Heart left ventricle (tissue), 13 donors: ENCODE data around the gene PLEKHD1.

ENCODE experiments used
- POLR2A ChIP-seq, 2 donors: fragments of 450-650 bp; IDR thresholded peaks; one replicate each; pipeline ENCODE4 v1.6.1; 2017; ENCODE audit warnings: antibody characterized with exemption in 2 of 2, mild to moderate bottlenecking in 2 of 2, moderate library complexity in 2 of 2
- TF ChIP-seq, protein P1 (sequence below), 12 donors: fragments of 200-600 bp; sonication (generic) in 4 of 12; IDR thresholded peaks; one replicate each; pipeline versions ENCODE4 v1.5.0 to v1.8.0; 2018 to 2022; ENCODE audit warnings: antibody characterized with exemption in 12 of 12, mild to moderate bottlenecking in 5 of 12
- donor health status: ischemic (EF 13 %, LVEDD 7.1; RV severe dilation, severe dysfunction).
- donor health status: DM: no; HTN: yes; CAD: no.
- donor health status: DM: no; HTN: no; CAD: no.
- donor health status: ischemic (EF 25% LVEDD 6.9; RV normal size, moderate dysfunction).
- donor health status: ischemic (EF 25% LVEDD 5.7; RV mildly dilated, moderate dysfunction).
- donor health status: ischemic (EF 35%, LVEDD 5.7; RV mildly dilated, moderate dysfunction).
- donor health status: nonischemic (EF 11% LVEDD 7.7; RV severe dilation, severe dysfunction).
- donor health status: DM: yes; HTN: yes; CAD: no.
- donor health status: PGD.
- donor health status: ischemic (EF 29% LVEDD 5.4; RV normal size, mild dysfunction).
- donor health status: nonischemic (EF 23%, LVEDD 6.1; RV moderate dilation, normal function).

DNA sequence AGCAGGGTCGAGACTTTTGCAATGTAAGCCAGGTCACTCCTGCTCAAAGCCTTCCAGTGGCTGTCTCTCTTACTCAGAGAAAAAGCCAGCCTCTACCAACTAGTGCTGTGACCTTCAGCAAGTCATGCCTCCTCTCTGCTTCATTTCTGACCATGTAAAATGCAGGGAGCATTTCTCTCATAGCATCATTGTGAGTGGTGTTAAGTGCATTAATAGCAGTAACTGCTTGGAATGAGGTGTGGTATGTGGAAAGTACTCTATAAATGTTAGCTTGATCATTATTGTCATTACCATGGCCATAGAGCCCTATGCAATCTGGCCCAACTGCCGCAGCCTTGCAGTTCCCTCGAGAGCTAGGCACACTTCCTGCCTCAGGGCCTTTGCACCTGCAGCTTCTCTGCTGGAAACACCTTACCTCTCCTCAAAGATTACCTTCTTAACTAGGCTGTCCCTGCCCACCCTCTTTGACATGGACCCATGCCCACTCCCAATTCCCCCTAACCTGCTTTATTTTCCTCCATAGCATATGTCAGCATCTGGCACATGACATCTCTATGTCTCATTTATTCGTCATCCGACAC, 10.9 kb downstream of the PLEKHD1 start:
- no peak for TF ChIP-seq POLR2A (IDR thresholded peaks at IDR 0.05)
- TF ChIP-seq, protein P1, sequence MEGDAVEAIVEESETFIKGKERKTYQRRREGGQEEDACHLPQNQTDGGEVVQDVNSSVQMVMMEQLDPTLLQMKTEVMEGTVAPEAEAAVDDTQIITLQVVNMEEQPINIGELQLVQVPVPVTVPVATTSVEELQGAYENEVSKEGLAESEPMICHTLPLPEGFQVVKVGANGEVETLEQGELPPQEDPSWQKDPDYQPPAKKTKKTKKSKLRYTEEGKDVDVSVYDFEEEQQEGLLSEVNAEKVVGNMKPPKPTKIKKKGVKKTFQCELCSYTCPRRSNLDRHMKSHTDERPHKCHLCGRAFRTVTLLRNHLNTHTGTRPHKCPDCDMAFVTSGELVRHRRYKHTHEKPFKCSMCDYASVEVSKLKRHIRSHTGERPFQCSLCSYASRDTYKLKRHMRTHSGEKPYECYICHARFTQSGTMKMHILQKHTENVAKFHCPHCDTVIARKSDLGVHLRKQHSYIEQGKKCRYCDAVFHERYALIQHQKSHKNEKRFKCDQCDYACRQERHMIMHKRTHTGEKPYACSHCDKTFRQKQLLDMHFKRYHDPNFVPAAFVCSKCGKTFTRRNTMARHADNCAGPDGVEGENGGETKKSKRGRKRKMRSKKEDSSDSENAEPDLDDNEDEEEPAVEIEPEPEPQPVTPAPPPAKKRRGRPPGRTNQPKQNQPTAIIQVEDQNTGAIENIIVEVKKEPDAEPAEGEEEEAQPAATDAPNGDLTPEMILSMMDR (IDR thresholded peaks at IDR 0.05) = no peak
